Activated CD4-positive, alpha-beta T cell treated with anti-CD3 and anti-CD28 coated beads, Interleukin-10, Interleukin-2, amounts not matched to agents 100 ng/mL and 50 ng/mL, durations not matched to agents 16 hours and 8 hours (primary cell): Measurements from ENCODE around the gene MAP2K6.

Experiments used
- DNase-seq: peaks from one replicate; pipeline ENCODE4 v3.0.0-alpha.2; 2020

The MAP2K6 gene

GRCh38 chr17:69427486-69428197 lies 13.1 kb downstream of the MAP2K6 start:
- DNase-seq, result no peak

GRCh38 chr17:69428252-69428980 lies 13.9 kb downstream of the MAP2K6 start:
- DNase-seq, result no peak

- DNase-seq, result no peak
Measured at GRCh38 chr17:69430488-69430887, 16.0 kb downstream of the MAP2K6 start.

GRCh38 chr17:69431835-69432234 lies 17.3 kb downstream of the MAP2K6 start:
- DNase-seq, result no peak

GRCh38 chr17:69433093-69433492 lies 18.6 kb downstream of the MAP2K6 start:
- DNase-seq, result no peak

GRCh38 chr17:69434164-69434579 lies 19.7 kb downstream of the MAP2K6 start:
- DNase-seq, result no peak

- DNase-seq, result no peak
Measured at GRCh38 chr17:69435971-69436696, 21.6 kb downstream of the MAP2K6 start.

GRCh38 chr17:69437475-69437874 lies 23.0 kb downstream of the MAP2K6 start:
- DNase-seq, result no peak

- no peak for DNase-seq
Measured at GRCh38 chr17:69438776-69439175, 24.3 kb downstream of the MAP2K6 start.

- no peak for DNase-seq
Measured at GRCh38 chr17:69441179-69441578, 26.7 kb downstream of the MAP2K6 start.

- no peak for DNase-seq
Measured at GRCh38 chr17:69443138-69443537, 28.6 kb downstream of the MAP2K6 start.

GRCh38 chr17:69444023-69444422 lies 29.5 kb downstream of the MAP2K6 start:
- DNase-seq, result no peak

- DNase-seq, result no peak
Measured at GRCh38 chr17:69445132-69445531, 30.6 kb downstream of the MAP2K6 start.

- DNase-seq, result no peak
Measured at GRCh38 chr17:69447726-69448125, 33.2 kb downstream of the MAP2K6 start.

GRCh38 chr17:69448431-69449102 lies 34.1 kb downstream of the MAP2K6 start:
- DNase-seq, result no peak

GRCh38 chr17:69450131-69450530 lies 35.6 kb downstream of the MAP2K6 start:
- DNase-seq, result no peak

GRCh38 chr17:69450918-69451317 lies 36.4 kb downstream of the MAP2K6 start:
- DNase-seq, result no peak

- no peak for DNase-seq
Measured at GRCh38 chr17:69451416-69452394, 37.2 kb downstream of the MAP2K6 start.

- DNase-seq, result no peak
Measured at GRCh38 chr17:69452664-69453260, 38.3 kb downstream of the MAP2K6 start.

GRCh38 chr17:69454051-69454450 lies 39.6 kb downstream of the MAP2K6 start:
- no peak for DNase-seq

GRCh38 chr17:69455040-69455439 lies 40.5 kb downstream of the MAP2K6 start:
- no peak for DNase-seq

- peak; percentile 29 for DNase-seq
Measured at GRCh38 chr17:69457603-69458002, 43.1 kb downstream of the MAP2K6 start.
